22Rv1 (cell line): ENCODE data around the gene FOXO6.

Experiments used
- ZFX ChIP-seq: fragments of 450-650 bp; IDR thresholded peaks from 2 replicates; pipeline ENCODE4 v1.6.1; 2017; ENCODE audit warnings: antibody characterized with exemption, borderline replicate concordance
- TF ChIP-seq, protein P1 (sequence below): fragments of 450-650 bp; IDR thresholded peaks from 2 replicates; pipeline ENCODE4 v1.5.1; 2017; ENCODE audit warnings: mild to moderate bottlenecking

DNA sequence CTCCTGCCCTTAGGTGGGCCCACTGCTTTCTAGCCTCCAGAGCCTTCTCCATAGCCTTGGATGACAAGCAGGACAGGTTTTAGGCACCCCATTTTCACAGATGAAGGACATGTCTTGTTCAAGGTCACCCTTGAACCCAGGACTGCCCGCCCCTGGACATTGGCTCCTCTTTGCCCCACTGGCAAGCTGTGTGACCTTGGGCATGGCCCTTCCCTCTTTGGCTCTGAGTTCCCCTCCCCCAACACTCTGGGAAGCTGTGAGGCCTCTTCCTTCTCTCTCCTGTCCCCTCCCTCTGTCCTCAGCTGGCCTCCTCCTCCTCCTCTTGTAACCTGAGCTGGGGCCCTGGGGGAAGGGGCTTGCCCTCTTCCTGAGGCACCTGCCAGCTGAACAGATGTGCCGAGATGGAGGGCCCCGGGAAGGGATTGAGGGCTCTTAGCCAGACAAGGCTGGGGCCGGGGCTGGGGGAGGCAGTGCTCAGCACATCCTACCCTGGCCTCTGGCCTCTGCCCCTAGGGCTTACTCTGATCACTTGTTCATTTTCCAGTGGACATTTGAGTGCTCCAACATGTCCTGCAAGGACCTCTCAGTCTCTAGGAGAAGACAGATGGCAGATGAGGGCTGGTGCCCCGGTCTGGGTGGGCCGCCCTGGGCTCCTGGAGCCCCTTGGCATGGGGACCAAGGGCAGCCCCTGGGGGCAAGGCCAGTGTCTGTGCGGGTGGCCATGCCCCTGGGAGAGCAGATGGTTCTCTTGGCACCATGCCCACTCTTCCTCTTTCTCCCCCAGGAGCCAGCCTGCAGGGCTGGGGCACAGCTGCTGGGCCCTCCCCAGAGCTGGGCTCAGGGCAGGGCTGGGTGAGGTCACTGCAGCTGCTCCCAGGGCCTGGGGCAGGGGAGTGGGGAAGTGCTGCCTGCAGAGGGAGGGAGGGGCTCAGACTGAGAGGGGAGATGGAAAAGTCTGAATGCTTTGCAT lies 10.7 kb downstream of the FOXO6 start:
- TF ChIP-seq, protein P1, sequence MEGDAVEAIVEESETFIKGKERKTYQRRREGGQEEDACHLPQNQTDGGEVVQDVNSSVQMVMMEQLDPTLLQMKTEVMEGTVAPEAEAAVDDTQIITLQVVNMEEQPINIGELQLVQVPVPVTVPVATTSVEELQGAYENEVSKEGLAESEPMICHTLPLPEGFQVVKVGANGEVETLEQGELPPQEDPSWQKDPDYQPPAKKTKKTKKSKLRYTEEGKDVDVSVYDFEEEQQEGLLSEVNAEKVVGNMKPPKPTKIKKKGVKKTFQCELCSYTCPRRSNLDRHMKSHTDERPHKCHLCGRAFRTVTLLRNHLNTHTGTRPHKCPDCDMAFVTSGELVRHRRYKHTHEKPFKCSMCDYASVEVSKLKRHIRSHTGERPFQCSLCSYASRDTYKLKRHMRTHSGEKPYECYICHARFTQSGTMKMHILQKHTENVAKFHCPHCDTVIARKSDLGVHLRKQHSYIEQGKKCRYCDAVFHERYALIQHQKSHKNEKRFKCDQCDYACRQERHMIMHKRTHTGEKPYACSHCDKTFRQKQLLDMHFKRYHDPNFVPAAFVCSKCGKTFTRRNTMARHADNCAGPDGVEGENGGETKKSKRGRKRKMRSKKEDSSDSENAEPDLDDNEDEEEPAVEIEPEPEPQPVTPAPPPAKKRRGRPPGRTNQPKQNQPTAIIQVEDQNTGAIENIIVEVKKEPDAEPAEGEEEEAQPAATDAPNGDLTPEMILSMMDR: no peak
- no peak for TF ChIP-seq ZFX
